Common myeloid progenitor, CD34-positive (primary cell): Measurements from ENCODE around the gene FAM217B.

Experiments
- CTCF ChIA-PET: fragments of 350-600 bp; sonication (Branson Sonifier 250); formaldehyde crosslinking; loops from one replicate; lab custom pipeline; 2021; ENCODE audit warnings: antibody characterized with exemption; lab: Charles Lee
- POLR2A ChIA-PET: fragments of 350-600 bp; sonication (Branson Sonifier 250); formaldehyde crosslinking; loops from one replicate; lab custom pipeline; 2021; ENCODE audit warnings: antibody characterized with exemption; lab: Charles Lee
- DNase-seq, 3 donors: peaks; one replicate each; pipeline versions ENCODE4 v3.0.0 to v3.0.0-alpha.2; 2013
- H3K27ac ChIP-seq, 2 experiments: 1 replicate in 1 of 2; 2 replicates in 1 of 2; pipeline ENCODE4 v1.7.0; 2013; ENCODE audit warnings: inconsistent platforms in 2 of 2, low read length in 2 of 2, mild to moderate bottlenecking in 2 of 2, low read depth in 1 of 2, moderate library complexity in 1 of 2; ENCODE audit not compliant: severe bottlenecking in 2 of 2, insufficient read depth in 1 of 2, poor library complexity in 1 of 2
- H3K27me3 ChIP-seq, 5 experiments: replicated peaks in 2 of 5; 1 replicate in 3 of 5; 2 replicates in 2 of 5; pipeline versions ENCODE4 v1.6.1 to v1.7.0; 2013; ENCODE audit warnings: low read length in 4 of 5, mild to moderate bottlenecking in 2 of 5, moderate library complexity in 2 of 5, inconsistent platforms in 1 of 5; ENCODE audit not compliant: insufficient read depth in 5 of 5, control insufficient read depth in 4 of 5
- H3K36me3 ChIP-seq, 4 experiments: 1 replicate in 2 of 4; 2 replicates in 2 of 4; pipeline versions ENCODE4 v1.6.1 to v1.7.0; 2013; ENCODE audit warnings: low read length in 3 of 4, control low read depth in 1 of 4, mild to moderate bottlenecking in 1 of 4; ENCODE audit not compliant: control insufficient read depth in 4 of 4, insufficient read depth in 4 of 4
- H3K4me1 ChIP-seq, 4 experiments: 1 replicate in 3 of 4; 2 replicates in 1 of 4; pipeline versions ENCODE4 v1.6.1 to v1.7.1; 2013; ENCODE audit warnings: low read length in 3 of 4, mild to moderate bottlenecking in 3 of 4, control low read depth in 1 of 4, inconsistent platforms in 1 of 4, moderate library complexity in 1 of 4; ENCODE audit not compliant: control insufficient read depth in 4 of 4, insufficient read depth in 4 of 4; ENCODE audit errors: control extremely low read depth in 1 of 4
- H3K4me3 ChIP-seq, 7 experiments: 1 replicate in 4 of 7; 2 replicates in 3 of 7; pipeline versions ENCODE4 v1.5.1 to v1.7.0; 2013; ENCODE audit warnings: mild to moderate bottlenecking in 7 of 7, low read length in 6 of 7, moderate library complexity in 6 of 7, inconsistent platforms in 2 of 7, low read depth in 2 of 7, control low read depth in 1 of 7; ENCODE audit not compliant: insufficient read depth in 4 of 7, control insufficient read depth in 1 of 7; ENCODE audit errors: extremely low read depth in 1 of 7
- H3K9me3 ChIP-seq, 5 experiments: 1 replicate in 4 of 5; 2 replicates in 1 of 5; pipeline versions ENCODE4 v1.6.1 to v1.7.1; 2013; ENCODE audit warnings: low read length in 4 of 5, mild to moderate bottlenecking in 2 of 5, inconsistent platforms in 1 of 5, low read depth in 1 of 5, moderate library complexity in 1 of 5; ENCODE audit not compliant: control insufficient read depth in 4 of 5, insufficient read depth in 2 of 5; ENCODE audit errors: control extremely low read depth in 1 of 5
- WGBS: methylation state at CpG from one replicate; pipeline ENCODE4 v1.1.5; 2013; ENCODE audit not compliant: insufficient coverage; 5-methylcytosine and 5-hydroxymethylcytosine counted together

The FAM217B gene

DNA sequence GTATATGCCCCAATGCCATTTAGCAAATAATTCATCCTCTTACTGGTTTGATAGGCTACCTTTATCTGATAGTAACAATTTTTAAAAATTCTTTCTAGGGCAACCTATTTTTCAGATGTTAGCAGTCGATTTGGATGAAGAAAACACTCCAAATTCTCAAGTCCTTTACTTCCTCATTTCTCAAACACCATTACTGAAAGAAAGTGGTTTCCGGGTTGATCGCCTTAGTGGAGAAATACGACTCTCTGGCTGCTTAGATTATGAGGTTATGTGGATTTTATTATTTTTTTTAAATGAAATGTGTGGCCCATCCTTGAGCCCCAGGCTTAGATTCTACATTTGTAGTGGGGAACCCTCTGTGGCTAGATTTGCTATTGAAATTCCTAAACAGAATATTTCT lies 44.4 kb downstream of the FAM217B start:
- Histone ChIP-seq H3K27ac (peak overlapping the region; percentile 20 to 64), H3K9me3 (peaks cover 0 to 3% (median 0%) of the 10 kb centered on the region in 5 experiments), H3K4me3 (peak overlapping the region in 2 of 7 experiments; percentile 19 to 49), H3K36me3 (no peaks in the 10 kb centered on the region), H3K27me3 (no peaks in the 10 kb centered on the region), H3K4me1 (peaks cover 7 to 43% (median 25%) of the 10 kb centered on the region in 4 experiments)
- WGBS = no CpG with 5 or more reads among the region's 4 CpGs
- peak; percentile 83 to 96 (median 93) for DNase-seq
- CTCF ChIA-PET = no interaction called here
- POLR2A ChIA-PET = no interaction called here

DNA sequence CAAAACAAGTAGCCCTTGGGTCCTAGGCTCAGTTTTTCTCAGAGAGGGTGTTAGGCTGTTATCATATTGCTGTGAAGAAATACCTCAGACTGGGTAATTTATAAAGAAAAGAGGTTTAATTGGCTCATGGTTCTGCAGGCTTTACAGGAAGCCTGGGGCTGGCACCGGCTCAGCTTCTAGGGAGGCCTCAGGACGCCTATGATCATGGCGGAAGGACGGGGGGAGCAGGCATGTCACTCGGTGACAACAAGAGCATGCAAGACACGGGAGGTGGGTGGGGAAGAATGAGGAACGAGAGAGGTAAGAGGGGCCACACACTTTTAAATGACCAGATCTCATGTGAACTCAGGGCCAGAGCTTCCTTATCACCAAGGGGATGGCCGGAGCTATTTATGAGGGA lies 45.0 kb downstream of the FAM217B start:
- peak in 2 of 3 donors; percentile 61 to 68 for DNase-seq
- ChIA-PET POLR2A (no interaction called here), CTCF (interaction anchor here (0.7 to 2.0 kb wide), 6 partner anchors 10 to 78 kb away, joined by 3 to 5 read pairs (median 3); partner anchors contain the start of genes FAM217B and PPP1R3D)
- Histone ChIP-seq H3K9me3 (peaks cover 0 to 3% (median 0%) of the 10 kb centered on the region in 5 experiments), H3K4me3 (peak overlapping the region in 3 of 7 experiments; percentile 19 to 49 (median 33)), H3K27ac (peak overlapping the region; percentile 41 to 64), H3K36me3 (no peaks in the 10 kb centered on the region), H3K27me3 (no peaks in the 10 kb centered on the region), H3K4me1 (peaks cover 7 to 43% (median 25%) of the 10 kb centered on the region in 4 experiments)
- WGBS = 9% methylated on average over 7 of the region's 8 CpGs

DNA sequence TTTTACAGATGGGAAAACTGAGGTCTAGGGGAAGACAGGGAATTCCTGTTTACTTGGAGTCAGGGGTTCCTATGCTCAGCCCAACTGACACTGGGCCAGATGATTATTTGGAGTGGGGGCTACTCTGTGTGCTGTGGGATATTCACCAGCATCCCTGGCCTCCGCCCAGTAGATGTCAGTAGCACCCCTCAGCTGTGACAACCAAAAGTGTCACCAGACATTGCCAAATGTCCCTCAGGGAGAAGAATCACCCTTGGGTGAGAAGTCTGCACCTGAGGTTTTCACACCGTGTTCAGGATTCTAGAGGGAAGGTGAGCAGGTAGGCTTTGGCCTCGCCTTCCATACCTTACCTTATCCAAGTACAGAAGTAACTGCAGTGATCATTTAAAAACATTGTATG lies 45.7 kb downstream of the FAM217B start:
- CTCF ChIA-PET = interaction anchor here (0.7 to 2.0 kb wide), 7 partner anchors 10 to 77 kb away, joined by 3 to 5 read pairs (median 3); partner anchors contain the start of genes FAM217B and PPP1R3D
- WGBS = 100% methylated on average over 1 of the region's 3 CpGs
- Histone ChIP-seq H3K36me3 (no peaks in the 10 kb centered on the region), H3K4me1 (peaks cover 7 to 43% (median 25%) of the 10 kb centered on the region in 4 experiments), H3K4me3 (no peak overlapping the region), H3K27ac (peak overlapping the region; percentile 41 to 64), H3K27me3 (no peaks in the 10 kb centered on the region), H3K9me3 (peaks cover 0 to 3% (median 0%) of the 10 kb centered on the region in 5 experiments)
- POLR2A ChIA-PET = no interaction called here
- peak in 2 of 3 donors; percentile 33 to 34 for DNase-seq

DNA sequence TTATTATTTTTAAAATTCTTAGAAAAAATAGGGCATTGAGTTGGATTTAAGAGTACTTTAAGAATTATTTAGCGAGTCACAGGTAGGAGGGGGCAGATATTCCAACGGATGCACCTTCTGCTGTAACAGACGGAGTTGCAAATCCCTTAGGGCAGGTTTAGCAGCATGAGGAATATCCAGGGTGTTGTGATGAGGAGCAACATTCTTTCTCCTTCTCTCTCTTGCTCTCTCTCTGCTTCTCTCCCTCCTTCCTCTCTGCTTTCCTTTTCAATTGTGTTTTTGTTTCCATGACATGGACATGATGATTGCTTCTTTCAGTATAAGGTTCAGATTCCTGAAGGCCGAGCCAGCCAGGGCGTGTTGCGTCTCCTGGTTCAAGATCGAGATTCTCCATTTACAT lies 46.9 kb downstream of the FAM217B start:
- POLR2A ChIA-PET = no interaction called here
- no peak for DNase-seq
- H3K4me3 ChIP-seq = no peak overlapping the region
- no peak overlapping the region for H3K27ac ChIP-seq
- H3K9me3 ChIP-seq = peaks cover 0 to 3% (median 0%) of the 10 kb centered on the region in 5 experiments
- no peaks in the 10 kb centered on the region for H3K36me3 ChIP-seq
- CTCF ChIA-PET = interaction anchor here (0.8 to 1.6 kb wide), 2 partner anchors 32 to 63 kb away, joined by 4 to 5 read pairs; no protein-coding TSS in a partner anchor
- H3K4me1 ChIP-seq = peaks cover 9 to 43% (median 25%) of the 10 kb centered on the region in 4 experiments
- H3K27me3 ChIP-seq = no peaks in the 10 kb centered on the region
- 100% methylated on average over 4 of the region's 7 CpGs for whole genome bisulfite sequencing

DNA sequence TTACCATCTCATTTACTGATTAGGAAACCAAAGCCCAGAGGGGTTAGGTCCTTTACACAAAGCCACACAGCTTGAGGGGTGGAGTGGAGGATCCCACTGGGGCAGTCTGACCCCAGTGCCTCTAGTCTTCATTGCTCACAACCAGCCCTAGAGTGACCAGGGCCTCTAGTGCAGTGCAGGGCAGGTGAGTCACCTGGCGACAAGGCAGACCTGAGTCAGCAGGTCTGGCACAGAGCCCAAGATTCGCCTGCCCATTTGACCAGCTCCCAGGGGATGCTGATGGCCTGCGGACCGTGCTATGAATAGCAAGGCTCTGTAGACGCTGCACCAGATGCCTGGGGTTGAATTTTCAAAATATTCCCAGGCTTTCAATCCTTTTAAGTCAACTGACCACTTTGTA lies 48.0 kb downstream of the FAM217B start:
- Histone ChIP-seq H3K36me3 (no peaks in the 10 kb centered on the region), H3K27ac (no peak overlapping the region), H3K9me3 (peaks cover 0 to 3% (median 0%) of the 10 kb centered on the region in 5 experiments), H3K4me1 (peaks cover 9 to 43% (median 25%) of the 10 kb centered on the region in 4 experiments), H3K4me3 (no peak overlapping the region), H3K27me3 (no peaks in the 10 kb centered on the region)
- 98% methylated on average over 4 of the region's 5 CpGs for WGBS
- ChIA-PET POLR2A (no interaction called here), CTCF (interaction anchor here (0.9 kb wide), 1 partner anchor 36 kb away, joined by 3 read pairs; no protein-coding TSS in a partner anchor)
- no peak for DNase-seq

DNA sequence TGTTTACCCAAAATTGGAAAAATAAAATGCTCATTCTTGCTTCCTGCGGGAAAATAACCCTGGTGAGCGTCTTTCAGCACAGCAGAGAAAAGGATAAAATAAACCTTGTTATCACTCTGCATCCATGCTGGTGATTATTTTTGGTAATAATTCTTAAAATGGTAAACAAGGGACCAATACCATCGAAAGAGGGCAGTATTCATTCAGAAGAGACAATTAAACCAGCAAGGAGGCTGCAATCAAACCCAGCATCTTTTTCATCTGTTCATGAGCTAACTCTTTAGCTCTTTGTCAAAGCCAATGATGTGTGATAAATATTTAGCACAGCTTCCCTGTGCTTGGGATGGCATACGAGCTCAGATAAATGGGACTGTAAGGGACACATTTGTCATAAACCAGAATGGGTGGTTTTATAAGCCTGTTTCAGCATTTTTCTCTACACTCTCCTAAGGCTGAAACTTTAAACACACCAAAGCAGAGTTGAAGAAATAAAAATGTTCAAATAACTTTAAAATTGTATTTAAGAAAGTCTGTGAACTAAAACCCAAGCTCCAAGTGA lies 52.4 kb downstream of the FAM217B start:
- POLR2A ChIA-PET = no interaction called here

More for the DNA sequence above, 52.4 kb downstream of the FAM217B start:
- CTCF ChIA-PET = interaction anchor here (0.7 to 2.4 kb wide), 5 partner anchors 11 to 65 kb away, joined by 3 to 5 read pairs (median 3); partner anchors contain the start of gene CDH26
- Histone ChIP-seq H3K9me3 (peaks cover 0 to 3% (median 0%) of the 10 kb centered on the region in 5 experiments), H3K27me3 (no peaks in the 10 kb centered on the region), H3K4me3 (no peak overlapping the region), H3K36me3 (peaks cover 0 to 4% (median 0%) of the 10 kb centered on the region in 4 experiments), H3K27ac (no peak overlapping the region), H3K4me1 (peaks cover 4 to 33% (median 26%) of the 10 kb centered on the region in 4 experiments)
- 57% methylated on average over 1 of the region's 4 CpGs for WGBS
- DNase-seq = peak in 2 of 3 donors; percentile 14 to 20
